Measurements from ENCODE around the gene KCTD7. TPM values are rescaled to one million over a fixed set of nuclear protein-coding genes. Genes with fewer than 3 reads are reported as not detected.
"Not testable (repeated sequence)": the region's sequence is repeated elsewhere in the genome, so short reads cannot be mapped to it uniquely, and the experiment has no call there.

Gene KCTD7
- total RNA-seq, 1 experiment from 2014 or later, result 3.9 TPM

DNA sequence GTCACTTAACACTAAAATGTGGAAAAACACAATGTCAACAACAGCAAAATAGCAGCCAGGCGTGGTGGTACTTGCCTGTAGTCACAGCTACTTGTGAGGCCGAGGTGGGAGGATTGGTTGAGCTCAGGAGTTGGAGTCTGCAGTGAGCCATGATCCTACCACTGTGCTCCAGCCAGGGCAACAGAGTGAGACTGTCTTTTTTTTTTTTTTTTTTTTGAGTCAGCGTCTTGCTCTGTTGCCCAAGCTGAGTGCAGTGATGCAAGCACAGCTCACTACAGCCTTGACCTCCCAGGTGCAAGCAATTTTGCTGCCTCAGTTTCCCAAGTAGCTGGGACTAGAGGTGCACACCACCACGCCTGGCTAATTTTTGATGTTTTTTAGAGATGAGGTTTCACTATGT lies 6.1 kb downstream of the KCTD7 start:
- CTCF ChIA-PET, result no interaction called here
- Histone ChIP-seq H3K4me3 (replicated peaks in 1 of 2; ENCODE audit: low read depth in 1 of 2, low read length in 2 of 2) (no peak overlapping the region), H3K4me1 (ENCODE audit: control insufficient read depth in 1 of 2, insufficient read depth in 2 of 2, low read length in 2 of 2) (peaks cover 2 to 13% of the 10 kb centered on the region in 2 experiments), H3K9ac (ENCODE audit: low read length) (no peak overlapping the region), H4K20me1 (ENCODE audit: insufficient read depth) (no peaks in the 10 kb centered on the region), H2AFZ (ENCODE audit: low read depth, low read length, poor library complexity, severe bottlenecking) (no peak overlapping the region), H3K4me2 (ENCODE audit: low read length) (no peak overlapping the region), H3K9me3 (ENCODE audit: control insufficient read depth in 1 of 2, insufficient read depth in 1 of 2, low read depth in 1 of 2, low read length in 2 of 2) (no peaks in the 10 kb centered on the region), H3K27me3 (ENCODE audit: insufficient read depth, low read length) (no peaks in the 10 kb centered on the region), H3K27ac (ENCODE audit: low read depth, low read length) (no peak overlapping the region), H3K36me3 (ENCODE audit: control insufficient read depth in 1 of 2, insufficient read depth in 2 of 2, low read length in 2 of 2) (peaks cover under 1 to 6% of the 10 kb centered on the region in 2 experiments; a peak in 2 of 4 replicates), H3K79me2 (ENCODE audit: insufficient read depth, low read length) (no peaks in the 10 kb centered on the region), H3K9me2 (ENCODE audit: insufficient read depth) (no peaks in the 10 kb centered on the region)
- POLR2A ChIA-PET, result no interaction called here
- no TSS peak for BruUV-seq (replicated peaks)
- intact Hi-C loops (cut with micrococcal nuclease), result no loop called here
- DNase-seq (ENCODE audit: low read depth, low spot score) (no peak), ATAC-seq (no peak)
- RAD21 ChIA-PET (ENCODE audit: low non-redundant PET in 1 of 2, low total read pairs in 2 of 2, uncharacterized antibody in 2 of 2, unreplicated experiment in 2 of 2), result no interaction called here
- TF ChIP-seq EGR1 (IDR thresholded peaks at IDR 0.05; ENCODE audit: low read depth), result no peak

DNA sequence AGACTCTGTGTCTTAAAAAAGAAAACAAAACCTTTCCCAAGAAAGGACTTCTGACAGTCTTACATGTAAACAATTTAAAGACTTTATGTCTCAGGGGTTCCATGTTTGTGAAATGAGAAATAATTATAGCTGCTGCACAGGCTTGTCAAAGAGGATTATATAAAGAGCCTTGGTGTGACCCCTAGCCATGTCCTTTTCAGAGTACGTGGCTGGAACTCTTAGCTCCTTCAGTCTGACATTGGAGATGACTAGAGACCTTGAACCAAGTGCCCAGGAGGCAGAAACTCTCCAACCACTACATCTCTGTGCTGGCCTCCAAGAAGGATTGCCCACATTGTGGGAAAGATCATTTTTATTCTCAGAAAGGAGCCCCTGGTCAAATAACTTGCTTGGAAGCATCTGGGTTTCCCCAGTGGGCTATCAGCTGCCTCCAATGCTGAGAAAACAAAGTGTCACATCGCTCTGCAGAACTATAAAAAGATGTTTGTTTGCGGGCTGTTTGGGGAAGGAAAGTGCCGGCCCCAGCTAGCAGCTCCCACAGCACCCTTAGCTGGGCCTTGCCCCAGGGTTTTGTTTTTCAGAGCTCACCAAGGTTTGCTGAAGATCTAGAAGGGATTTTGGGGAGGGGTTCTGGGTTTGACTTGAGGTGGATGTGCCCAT lies 6.8 kb downstream of the KCTD7 start:
- DNase-seq (ENCODE audit: low read depth, low spot score); H3K9me2 ChIP-seq (ENCODE audit: insufficient read depth); RAD21 ChIA-PET (ENCODE audit: low non-redundant PET in 1 of 2, low total read pairs in 2 of 2, uncharacterized antibody in 2 of 2, unreplicated experiment in 2 of 2); H3K79me2 ChIP-seq (ENCODE audit: insufficient read depth, low read length); H3K4me3 ChIP-seq (replicated peaks in 1 of 2; ENCODE audit: low read depth in 1 of 2, low read length in 2 of 2); H4K20me1 ChIP-seq (ENCODE audit: insufficient read depth); POLR2A ChIA-PET; H3K36me3 ChIP-seq (ENCODE audit: control insufficient read depth in 1 of 2, insufficient read depth in 2 of 2, low read length in 2 of 2); H3K27me3 ChIP-seq (ENCODE audit: insufficient read depth, low read length); CTCF ChIA-PET; H3K9me3 ChIP-seq (ENCODE audit: control insufficient read depth in 1 of 2, insufficient read depth in 1 of 2, low read depth in 1 of 2, low read length in 2 of 2); BruUV-seq (replicated peaks); intact Hi-C loops (cut with micrococcal nuclease); H2AFZ ChIP-seq (ENCODE audit: low read depth, low read length, poor library complexity, severe bottlenecking): not testable (repeated sequence)
- peak overlapping the region; percentile 42 for H3K27ac ChIP-seq (ENCODE audit: low read depth, low read length)
- peak; percentile 57 for ATAC-seq
- H3K9ac ChIP-seq (ENCODE audit: low read length), result 0 out of 2 replicates have a peak overlapping the region, but pooled peaks have one; percentile 43
- peaks cover 2 to 11% of the 10 kb centered on the region in 2 experiments; a peak in 3 of 4 replicates for H3K4me1 ChIP-seq (ENCODE audit: control insufficient read depth in 1 of 2, insufficient read depth in 2 of 2, low read length in 2 of 2)
- H3K4me2 ChIP-seq (ENCODE audit: low read length), result peak overlapping the region; percentile 72
